Adrenal gland (tissue), 12 donors: ENCODE measurements around the gene FBLN1. TPM values are rescaled to one million over a fixed set of nuclear protein-coding genes. Genes with fewer than 3 reads are reported as not detected.

Experiments used
- DNase-seq, 7 donors: peaks; one replicate each; pipeline ENCODE4 v3.0.0-alpha.2; 2019 to 2020
- H3K27ac ChIP-seq, 5 donors: fragments of 200-600 bp; sonication (generic) in 4 of 5; 1 replicate in 3 of 5; 2 replicates in 2 of 5; pipeline versions ENCODE4 v1.5.1 to v1.8.0; 2016 to 2020; ENCODE audit warnings: mild to moderate bottlenecking in 1 of 5
- H3K27me3 ChIP-seq: fragments of 200-600 bp; 2 replicates; pipeline ENCODE4 v1.8.0; 2021
- H3K36me3 ChIP-seq, 2 donors: fragments of 200-600 bp; replicated peaks in 1 of 2; 1 replicate in 1 of 2; 2 replicates in 1 of 2; pipeline versions ENCODE4 v1.5.1 to v1.8.0; 2018 to 2022
- H3K4me1 ChIP-seq, 2 donors: fragments of 200-600 bp; replicated peaks in 1 of 2; 1 replicate in 1 of 2; 2 replicates in 1 of 2; pipeline versions ENCODE4 v1.5.1 to v1.8.0; 2018 to 2021
- H3K4me3 ChIP-seq, 4 donors: fragments of 200-600 bp; sonication (generic) in 3 of 4; one replicate each; pipeline ENCODE4 v1.5.1; 2016 to 2018
- H3K9me3 ChIP-seq, 3 donors: fragments of 200-600 bp; sonication (generic) in 1 of 3; replicated peaks in 1 of 3; 1 replicate in 2 of 3; 2 replicates in 1 of 3; pipeline versions ENCODE4 v1.5.1 to v1.8.0; 2016 to 2021
- CTCF ChIP-seq, 6 experiments: fragments of 450-650 bp in 4 of 6; fragments of 200-600 bp in 2 of 6; sonication (generic) in 1 of 6; IDR thresholded peaks; 1 replicate in 5 of 6; 2 replicates in 1 of 6; pipeline versions ENCODE4 v1.5.1 to v1.8.0; 2016 to 2021; ENCODE audit warnings: antibody characterized with exemption in 6 of 6, mild to moderate bottlenecking in 2 of 6, moderate library complexity in 1 of 6
- POLR2A ChIP-seq, 2 donors: fragments of 450-650 bp; IDR thresholded peaks; one replicate each; pipeline ENCODE4 v1.6.1; 2017; ENCODE audit warnings: antibody characterized with exemption in 2 of 2, mild to moderate bottlenecking in 2 of 2, moderate library complexity in 1 of 2
- WGBS, 4 donors: extraction: QIAGEN DNeasy Blood & Tissue Kit in 2 of 4; methylation state at CpG; one replicate each; pipeline versions ENCODE4 v1.1.5 to v1.1.7; 2013 to 2017; 5-methylcytosine and 5-hydroxymethylcytosine counted together
- intact Hi-C, 2 donors: fragments of 100-400 bp; cut with DNase I; formaldehyde crosslinking; loops; one replicate each; pipeline versions ENCODE4 v1.14.1 to v1.15.0; 2022 to 2023
- polyA plus RNA-seq, 3 donors: library from polyadenylated mRNA; stranded (reverse); fragments of 200-250 nt in 2 of 3; fragments of 350-450 nt in 1 of 3; fragmentation: Illumina TruSeq in 1 of 3; extraction: RNeasy Lipid Tissue Mini Kit (QIAGEN cat#74804) in 1 of 3; gene quantifications; one replicate each; pipeline ENCODE4 v1.2.3, GENCODE V29; 2013 to 2014
- total RNA-seq, 9 donors: library from RNA; depleted of rRNA in 4 of 9; stranded (reverse); fragments of >200 nt in 4 of 9; fragments of 120-200 nt in 1 of 9; fragmentation: NEBNext Ultra II Directional in 1 of 9; extraction: Animal tissue kit (Norgen Biotek cat#: 25700) in 1 of 9; gene quantifications; one replicate each; pipeline versions ENCODE4 v1.1.0 to v1.2.4, GENCODE V29; 2013 to 2023
- donor health status: healthy with polysubstance abuse.
- donor health status: Bipolar disorder and iron deficiency.
- donor health status: DM: yes; HTN: yes; CAD: no.
- donor health status: DM: no; HTN: no; CAD: no.
- donor health status: DM: no; HTN: no; CAD: no.
- donor health status: DM: yes; HTN: yes; CAD: no.

The FBLN1 gene
- total and polyA plus RNA-seq, 12 donors: 13.0 to 387 (median 148) TPM

- DNase-seq: no peak
- no peak for TF ChIP-seq POLR2A (IDR thresholded peaks at IDR 0.05)
- no peak for TF ChIP-seq CTCF (IDR thresholded peaks at IDR 0.05)
- intact Hi-C loops: no loop called here
Measured at GRCh38 chr22:45565171-45565570, 62.5 kb downstream of the FBLN1 start.

GRCh38 chr22:45565973-45566372 is 63.3 kb downstream of the FBLN1 start:
- H3K27me3 ChIP-seq: no peaks in the 10 kb centered on the region
- DNase-seq: no peak
- TF ChIP-seq POLR2A (IDR thresholded peaks at IDR 0.05): no peak
- no peak for TF ChIP-seq CTCF (IDR thresholded peaks at IDR 0.05)
- no peaks in the 10 kb centered on the region for H3K4me1 ChIP-seq
- intact Hi-C loops: no loop called here
- 81 to 94% (median 84%) methylated on average over 3 to 7 of the region's 7 CpGs for WGBS, 4 donors
- H3K27ac ChIP-seq: no peak overlapping the region
- no peak overlapping the region for H3K4me3 ChIP-seq
- H3K36me3 ChIP-seq: no peaks in the 10 kb centered on the region
- peaks cover 0 to 6% (median 0%) of the 10 kb centered on the region in 3 donors for H3K9me3 ChIP-seq

More at GRCh38 chr22:45565171-45565570, 62.5 kb downstream of the FBLN1 start:
- H3K36me3 ChIP-seq: no peaks in the 10 kb centered on the region
- H3K4me1 ChIP-seq: no peaks in the 10 kb centered on the region
- H3K4me3 ChIP-seq: no peak overlapping the region
- no peaks in the 10 kb centered on the region for H3K27me3 ChIP-seq
- peaks cover 0 to 1% (median 0%) of the 10 kb centered on the region in 3 donors for H3K9me3 ChIP-seq
- H3K27ac ChIP-seq: no peak overlapping the region
- WGBS, 4 donors: 70 to 96% (median 79%) methylated on average over 1 to 2 of the region's 2 CpGs

- intact Hi-C loops: no loop called here
- H3K27me3 ChIP-seq: no peaks in the 10 kb centered on the region
Measured at GRCh38 chr22:45568213-45568612, 65.5 kb downstream of the FBLN1 start.

GRCh38 chr22:45571089-45571488 is 68.4 kb downstream of the FBLN1 start:
- intact Hi-C loops: no loop called here
- no peaks in the 10 kb centered on the region for H3K4me1 ChIP-seq
- TF ChIP-seq POLR2A (IDR thresholded peaks at IDR 0.05) (no peak), CTCF (IDR thresholded peaks at IDR 0.05) (no peak)

More at GRCh38 chr22:45568213-45568612, 65.5 kb downstream of the FBLN1 start:
- no peak for TF ChIP-seq CTCF (IDR thresholded peaks at IDR 0.05)
- no peak for TF ChIP-seq POLR2A (IDR thresholded peaks at IDR 0.05)
- H3K36me3 ChIP-seq: no peaks in the 10 kb centered on the region
- peaks cover 0 to 6% (median 0%) of the 10 kb centered on the region in 3 donors for H3K9me3 ChIP-seq
- DNase-seq: no peak
- H3K4me3 ChIP-seq: no peak overlapping the region
- no peaks in the 10 kb centered on the region for H3K4me1 ChIP-seq
- H3K27ac ChIP-seq: no peak overlapping the region

More at GRCh38 chr22:45571089-45571488, 68.4 kb downstream of the FBLN1 start:
- Histone ChIP-seq H3K4me3 (no peak overlapping the region), H3K36me3 (no peaks in the 10 kb centered on the region), H3K27me3 (no peaks in the 10 kb centered on the region), H3K27ac (no peak overlapping the region), H3K9me3 (peaks cover 0 to 6% (median 0%) of the 10 kb centered on the region in 3 donors)
- DNase-seq: no peak
